ENCODE results near the gene BZW2. TPM values are rescaled to one million over a fixed set of nuclear protein-coding genes. Genes with fewer than 3 reads are reported as not detected.

Gene BZW2
- total and polyA plus RNA-seq, 4 experiments from 2014 or later, result 18.6 to 58.7 (median 33.6) TPM

DNA sequence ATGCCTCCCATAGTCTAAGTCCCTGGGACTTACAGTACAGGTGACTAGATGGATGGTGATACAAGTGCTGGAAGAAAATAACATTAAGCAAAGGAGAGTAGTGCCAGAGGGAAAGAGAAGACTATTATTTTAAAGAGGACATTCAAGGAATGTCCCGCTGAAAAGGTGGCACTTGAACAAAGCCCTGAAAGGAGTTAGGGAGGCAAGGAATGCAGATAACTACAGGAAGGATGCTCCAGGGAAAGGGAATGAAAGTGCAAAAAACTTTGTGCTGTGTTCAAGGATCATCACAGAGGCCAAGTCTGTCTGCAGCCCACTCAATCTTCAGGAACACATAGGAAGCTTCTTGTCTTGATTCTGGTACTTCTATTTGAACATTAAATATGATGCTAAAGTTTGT, 15.3 kb upstream of the BZW2 start:
- H3K9me3 Mint-ChIP-seq, result no peaks in the 10 kb centered on the region
- ChIA-PET POLR2A (ENCODE audit: partially characterized antibody) (no interaction called here), CTCF (ENCODE audit: partially characterized antibody) (no interaction called here)
- peaks cover 25 to 29% of the 10 kb centered on the region in 2 donors for H3K36me3 Mint-ChIP-seq
- H3K27me3 ChIP-seq (ENCODE audit: insufficient read depth, low read length), result no peaks in the 10 kb centered on the region
- no peak overlapping the region for H3K27ac Mint-ChIP-seq
- no peaks in the 10 kb centered on the region for H3K36me3 ChIP-seq (ENCODE audit: insufficient read depth, low read length)
- H3K9me3 ChIP-seq (ENCODE audit: control insufficient read depth in 1 of 2, low read length in 2 of 2), result no peaks in the 10 kb centered on the region
- H3K27ac ChIP-seq (ENCODE audit: low read depth, low read length), result no peak overlapping the region
- intact Hi-C loops (cut with micrococcal nuclease), result no loop called here
- no peaks in the 10 kb centered on the region for H3K4me1 ChIP-seq (ENCODE audit: insufficient read depth, low read length)
- H3K4me3 ChIP-seq (ENCODE audit: low read length in 2 of 2), result no peak overlapping the region
- no peak for DNase-seq
- H3K4me1 Mint-ChIP-seq, result peaks cover 0 to 6% (median 0%) of the 10 kb centered on the region in 4 donors
- no peaks in the 10 kb centered on the region for H3K27me3 Mint-ChIP-seq
- no peak overlapping the region for H3K4me3 Mint-ChIP-seq

DNA sequence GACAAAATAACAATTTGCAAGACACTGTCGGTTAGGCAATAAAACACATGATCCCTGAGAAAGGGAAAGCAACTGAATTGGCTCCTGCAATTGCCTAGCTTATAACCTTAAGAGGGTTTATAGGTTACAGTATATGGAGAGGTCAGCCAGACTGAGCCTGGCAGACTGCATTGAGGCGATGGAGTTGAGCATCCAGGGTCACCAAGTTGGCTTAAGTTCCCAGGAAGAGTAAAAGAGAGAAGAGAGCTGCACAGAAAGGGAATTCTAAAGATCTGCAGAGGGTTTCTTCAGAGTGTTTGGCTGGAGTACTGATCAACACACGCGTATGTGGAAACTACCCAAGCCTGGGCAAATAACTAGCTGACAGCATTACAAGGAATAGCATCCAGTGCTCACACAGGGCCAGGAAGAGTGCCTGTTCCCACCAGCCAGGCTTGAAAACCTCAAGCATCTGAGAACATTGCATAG, 11.7 kb upstream of the BZW2 start:
- no peaks in the 10 kb centered on the region for H3K9me3 Mint-ChIP-seq
- H3K36me3 Mint-ChIP-seq, result peaks cover 29 to 33% of the 10 kb centered on the region in 2 donors
- H3K4me1 ChIP-seq (ENCODE audit: insufficient read depth, low read length), result no peaks in the 10 kb centered on the region
- no peak overlapping the region for H3K4me3 Mint-ChIP-seq
- no peaks in the 10 kb centered on the region for H3K36me3 ChIP-seq (ENCODE audit: insufficient read depth, low read length)
- H3K27me3 Mint-ChIP-seq, result no peaks in the 10 kb centered on the region
- POLR2A ChIA-PET (ENCODE audit: partially characterized antibody), result interaction anchor here (1.0 to 1.2 kb wide), 2 partner anchors 9 to 11 kb away, joined by 3 to 8 read pairs; partner anchors contain the start of genes ANKMY2 and BZW2
- no peak overlapping the region for H3K27ac ChIP-seq (ENCODE audit: low read depth, low read length)
- peak overlapping the region in 1 of 7 donors; percentile 52 for H3K27ac Mint-ChIP-seq
- DNase-seq, result no peak
- peaks cover 0 to 11% (median 0%) of the 10 kb centered on the region in 4 donors for H3K4me1 Mint-ChIP-seq
- intact Hi-C loops (cut with micrococcal nuclease), result no loop called here
- no peak overlapping the region for H3K4me3 ChIP-seq (ENCODE audit: low read length in 2 of 2)
- H3K27me3 ChIP-seq (ENCODE audit: insufficient read depth, low read length), result no peaks in the 10 kb centered on the region
- CTCF ChIA-PET (ENCODE audit: partially characterized antibody), result no interaction called here
- H3K9me3 ChIP-seq (ENCODE audit: control insufficient read depth in 1 of 2, low read length in 2 of 2), result no peaks in the 10 kb centered on the region

DNA sequence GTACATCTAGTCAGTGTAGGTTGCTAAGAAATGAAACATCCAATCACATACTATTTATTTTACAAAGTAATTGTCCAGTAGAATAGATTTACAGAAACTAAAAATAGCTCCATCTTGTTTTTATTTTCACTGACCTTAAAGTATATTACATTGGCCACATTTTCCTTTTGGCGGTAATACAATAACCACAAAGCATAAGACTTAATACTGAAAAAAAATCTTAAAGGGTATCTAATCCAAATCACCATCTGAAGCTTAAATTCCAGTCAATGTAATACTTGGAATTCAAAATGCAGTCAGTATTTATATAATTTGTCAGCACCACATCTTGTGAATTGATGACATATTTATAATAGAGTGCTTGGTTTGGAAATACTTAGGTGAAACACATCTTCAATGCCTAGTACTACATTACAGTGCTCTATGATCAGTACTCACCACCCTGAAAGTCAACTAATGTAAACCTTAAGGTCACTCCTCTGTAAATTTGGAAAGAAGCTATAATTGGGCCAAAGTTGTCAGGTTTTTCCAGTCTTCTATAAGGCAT, 9.4 kb upstream of the BZW2 start:
- intact Hi-C loops (cut with micrococcal nuclease), result no loop called here
- H3K27me3 ChIP-seq (ENCODE audit: insufficient read depth, low read length), result no peaks in the 10 kb centered on the region
- H3K4me1 ChIP-seq (ENCODE audit: insufficient read depth, low read length), result no peaks in the 10 kb centered on the region
- DNase-seq, result no peak
- ChIA-PET CTCF (ENCODE audit: partially characterized antibody) (interaction anchor here (0.7 kb wide), 1 partner anchor 8 kb away, joined by 4 read pairs; no protein-coding TSS in a partner anchor), POLR2A (ENCODE audit: partially characterized antibody) (interaction anchor here (0.9 to 1.6 kb wide), 2 partner anchors 9 to 48 kb away, joined by 3 to 8 read pairs; partner anchors contain the start of genes ANKMY2 and BZW2)
- Mint-ChIP-seq H3K27ac (no peak overlapping the region), H3K27me3 (no peaks in the 10 kb centered on the region), H3K4me1 (peaks cover 0 to 10% (median 0%) of the 10 kb centered on the region in 4 donors), H3K9me3 (no peaks in the 10 kb centered on the region), H3K36me3 (peaks cover 25 to 29% of the 10 kb centered on the region in 2 donors), H3K4me3 (no peak overlapping the region)
- H3K9me3 ChIP-seq (ENCODE audit: control insufficient read depth in 1 of 2, low read length in 2 of 2), result no peaks in the 10 kb centered on the region
- H3K4me3 ChIP-seq (ENCODE audit: low read length in 2 of 2), result no peak overlapping the region
- no peak overlapping the region for H3K27ac ChIP-seq (ENCODE audit: low read depth, low read length)
- H3K36me3 ChIP-seq (ENCODE audit: insufficient read depth, low read length), result no peaks in the 10 kb centered on the region

DNA sequence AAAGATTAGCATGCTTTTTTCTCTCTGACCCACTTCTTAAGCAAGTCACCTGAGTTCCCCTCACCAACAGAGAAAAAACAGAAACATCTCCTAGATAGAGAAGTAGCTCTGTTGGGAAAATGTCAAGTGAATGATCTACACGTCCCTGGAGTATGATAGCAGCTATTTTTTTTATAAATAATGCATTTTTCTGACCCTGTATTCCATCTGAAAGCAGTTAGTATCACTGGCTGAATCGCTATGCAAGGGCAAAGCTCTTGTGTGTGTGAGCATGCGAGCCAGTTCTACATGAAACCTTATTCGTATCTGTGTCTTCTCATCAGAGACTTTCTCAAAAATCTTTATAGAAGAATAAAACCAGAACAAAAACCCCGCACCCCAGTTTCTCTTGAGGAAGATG, 8.6 kb upstream of the BZW2 start:
- H3K36me3 Mint-ChIP-seq, result peaks cover 20 to 24% of the 10 kb centered on the region in 2 donors
- DNase-seq, result no peak
- ChIA-PET POLR2A (ENCODE audit: partially characterized antibody) (interaction anchor here (1.6 kb wide), 1 partner anchor 9 kb away, joined by 8 read pairs; the partner anchor contains the start of genes ANKMY2 and BZW2), CTCF (ENCODE audit: partially characterized antibody) (no interaction called here)
- no peak overlapping the region for H3K4me3 Mint-ChIP-seq
- H3K36me3 ChIP-seq (ENCODE audit: insufficient read depth, low read length), result no peaks in the 10 kb centered on the region
- no peaks in the 10 kb centered on the region for H3K27me3 ChIP-seq (ENCODE audit: insufficient read depth, low read length)
- H3K9me3 ChIP-seq (ENCODE audit: control insufficient read depth in 1 of 2, low read length in 2 of 2), result no peaks in the 10 kb centered on the region
- intact Hi-C loops (cut with micrococcal nuclease), result no loop called here
- no peak overlapping the region for H3K27ac ChIP-seq (ENCODE audit: low read depth, low read length)
- H3K4me1 ChIP-seq (ENCODE audit: insufficient read depth, low read length), result no peaks in the 10 kb centered on the region
- H3K27ac Mint-ChIP-seq, result no peak overlapping the region
- H3K9me3 Mint-ChIP-seq, result no peaks in the 10 kb centered on the region
- peaks cover 0 to 12% (median 3%) of the 10 kb centered on the region in 4 donors for H3K4me1 Mint-ChIP-seq
- H3K4me3 ChIP-seq (ENCODE audit: low read length in 2 of 2), result no peak overlapping the region
- H3K27me3 Mint-ChIP-seq, result no peaks in the 10 kb centered on the region

DNA sequence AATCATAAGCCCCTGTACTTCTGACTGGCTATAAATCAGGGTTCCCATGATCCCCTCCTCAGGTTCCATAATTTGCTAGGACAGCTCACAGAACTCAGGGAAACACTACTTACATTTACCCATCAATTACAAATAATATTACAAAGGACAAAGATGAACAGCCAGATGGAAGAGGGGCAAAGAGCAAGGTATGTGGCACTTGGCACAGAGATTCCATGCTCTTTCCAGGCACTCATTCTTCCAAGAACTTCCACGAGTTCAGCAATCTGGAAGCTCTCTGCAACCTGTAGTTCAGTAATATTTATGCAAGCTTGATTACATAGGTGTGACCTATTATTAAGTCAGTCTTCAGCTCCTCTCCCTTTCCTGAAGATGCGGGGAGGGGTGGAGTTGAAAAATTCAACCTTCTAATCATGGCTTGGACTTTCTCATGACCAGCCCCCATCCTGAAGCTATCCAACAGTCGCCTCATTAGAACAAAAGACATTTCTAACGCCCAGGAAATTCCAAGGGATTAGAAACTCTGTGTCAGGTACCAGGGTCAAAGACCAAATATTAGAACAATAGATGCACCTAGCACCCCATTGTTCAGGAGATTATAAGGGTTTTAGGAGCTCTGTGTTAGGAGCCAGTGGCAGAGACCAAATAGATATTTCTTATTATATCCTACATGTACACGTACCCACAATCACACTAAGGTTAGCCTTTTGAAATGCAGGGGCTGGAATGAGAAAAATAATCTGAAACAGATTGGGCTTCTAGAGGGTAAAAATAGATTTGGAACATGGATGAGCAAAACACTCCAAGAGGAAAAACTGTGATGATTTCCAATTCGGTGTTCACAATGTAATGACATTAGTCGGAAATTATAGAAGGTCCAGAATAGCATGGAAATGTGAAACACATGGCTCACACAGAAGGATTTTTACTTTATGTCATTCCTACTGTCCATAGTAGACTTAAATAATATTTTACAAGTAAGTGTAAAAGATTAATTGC, 7.4 kb upstream of the BZW2 start:
- intact Hi-C loops (cut with micrococcal nuclease), result no loop called here
- Histone ChIP-seq H3K27ac (ENCODE audit: low read depth, low read length) (no peak overlapping the region), H3K27me3 (ENCODE audit: insufficient read depth, low read length) (no peaks in the 10 kb centered on the region), H3K36me3 (ENCODE audit: insufficient read depth, low read length) (no peaks in the 10 kb centered on the region), H3K4me3 (ENCODE audit: low read length in 2 of 2) (no peak overlapping the region), H3K9me3 (ENCODE audit: control insufficient read depth in 1 of 2, low read length in 2 of 2) (no peaks in the 10 kb centered on the region), H3K4me1 (ENCODE audit: insufficient read depth, low read length) (peaks cover 9% of the 10 kb centered on the region)
- no peaks in the 10 kb centered on the region for H3K9me3 Mint-ChIP-seq
- no peaks in the 10 kb centered on the region for H3K27me3 Mint-ChIP-seq
- H3K27ac Mint-ChIP-seq, result no peak overlapping the region
- H3K36me3 Mint-ChIP-seq, result peaks cover 19 to 23% of the 10 kb centered on the region in 2 donors
- H3K4me3 Mint-ChIP-seq, result no peak overlapping the region
- POLR2A ChIA-PET (ENCODE audit: partially characterized antibody), result no interaction called here
- CTCF ChIA-PET (ENCODE audit: partially characterized antibody), result no interaction called here
- peaks cover 7 to 18% (median 12%) of the 10 kb centered on the region in 4 donors for H3K4me1 Mint-ChIP-seq
- DNase-seq, result no peak

DNA sequence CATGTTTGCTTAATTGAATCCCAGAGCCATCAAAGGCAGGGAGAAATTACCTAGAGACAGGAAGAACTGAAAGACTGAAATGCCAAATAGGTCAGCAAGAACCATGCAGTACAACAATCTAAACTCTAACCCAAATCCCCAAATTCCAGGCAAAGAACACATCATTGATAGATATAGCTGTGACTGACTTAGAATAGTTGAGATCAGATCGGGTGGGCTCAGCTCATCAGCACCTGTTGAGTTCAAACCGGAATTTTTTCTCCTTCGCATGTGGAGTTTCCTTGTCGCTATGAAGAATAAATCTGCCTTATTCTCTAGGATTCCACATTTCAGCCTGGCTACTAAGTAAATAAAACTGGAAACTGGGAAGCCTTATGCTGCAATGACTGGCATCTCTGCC, 1.8 kb upstream of the BZW2 start:
- ChIA-PET POLR2A (ENCODE audit: partially characterized antibody) (interaction anchor here (0.9 to 2.6 kb wide), 2 partner anchors 10 to 223 kb away, joined by 3 to 21 read pairs; partner anchors contain the start of gene CRPPA), CTCF (ENCODE audit: partially characterized antibody) (interaction anchor here (0.5 to 1.6 kb wide), 2 partner anchors 8 to 11 kb away, joined by 3 to 4 read pairs; no protein-coding TSS in a partner anchor)
- Mint-ChIP-seq H3K4me3 (peak overlapping the region; percentile 97 to 100 (median 100)), H3K27ac (peak overlapping the region in 6 of 7 donors; percentile 76 to 99 (median 92)), H3K27me3 (no peaks in the 10 kb centered on the region), H3K36me3 (peaks cover 3 to 22% of the 10 kb centered on the region in 2 donors), H3K4me1 (peaks cover 39 to 61% (median 48%) of the 10 kb centered on the region in 4 donors), H3K9me3 (no peaks in the 10 kb centered on the region)
- intact Hi-C loops (cut with micrococcal nuclease), result loop anchor here (10.0 kb wide), 1 partner anchor 591 kb away; no protein-coding TSS in a partner anchor
- Histone ChIP-seq H3K36me3 (ENCODE audit: insufficient read depth, low read length) (no peaks in the 10 kb centered on the region), H3K27me3 (ENCODE audit: insufficient read depth, low read length) (no peaks in the 10 kb centered on the region), H3K27ac (ENCODE audit: low read depth, low read length) (peak overlapping the region; percentile 74), H3K4me3 (ENCODE audit: low read length in 2 of 2) (peak overlapping the region; percentile 89 to 96), H3K9me3 (ENCODE audit: control insufficient read depth in 1 of 2, low read length in 2 of 2) (no peaks in the 10 kb centered on the region), H3K4me1 (ENCODE audit: insufficient read depth, low read length) (peaks cover 44% of the 10 kb centered on the region)
- DNase-seq, result no peak
